ENCODE data around the gene TULP4.

TULP4 gene

GRCh38 chr6:158270389-158271127 is 41.7 kb upstream of the TULP4 start:
- H3K27ac ChIP-seq, result no peak overlapping the region
- DNase-seq (ENCODE audit: low spot score), result no peak

GRCh38 chr6:158272324-158272723 is 39.9 kb upstream of the TULP4 start:
- TF ChIP-seq CTCF (IDR thresholded peaks at IDR 0.05), result no peak
- DNase-seq (ENCODE audit: low spot score), result no peak
- H3K27ac ChIP-seq, result no peak overlapping the region
- H3K4me3 ChIP-seq, result no peak overlapping the region

More at GRCh38 chr6:158270389-158271127, 41.7 kb upstream of the TULP4 start:
- no peak for TF ChIP-seq CTCF (IDR thresholded peaks at IDR 0.05)
- no peak overlapping the region for H3K4me3 ChIP-seq

GRCh38 chr6:158278004-158278403 is 34.3 kb upstream of the TULP4 start:
- H3K27ac ChIP-seq, result no peak overlapping the region
- no peak for TF ChIP-seq CTCF (IDR thresholded peaks at IDR 0.05)

DNA sequence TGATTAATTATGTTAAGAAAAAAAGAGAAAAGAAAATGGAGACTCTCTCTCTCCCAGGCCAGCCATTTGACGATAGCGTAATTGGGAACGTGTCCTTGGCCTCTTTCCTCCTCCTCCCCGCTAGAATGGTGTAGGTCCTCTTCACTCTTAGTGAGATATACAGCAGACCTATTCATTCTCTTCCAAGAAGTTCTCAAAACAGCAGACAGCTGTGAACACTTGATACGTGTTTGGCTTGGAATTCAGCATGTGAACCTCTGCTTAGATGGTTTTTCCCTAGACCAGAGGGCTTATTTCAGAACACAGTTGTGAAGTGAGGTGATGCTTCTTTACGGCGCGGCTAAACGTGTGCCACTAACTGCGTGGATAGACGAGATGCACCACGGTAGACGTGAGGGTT is 32.6 kb upstream of the TULP4 start:
- TF ChIP-seq CTCF (IDR thresholded peaks at IDR 0.05), result no peak
- Histone ChIP-seq H3K4me3 (no peak overlapping the region), H3K27ac (no peak overlapping the region)
- DNase-seq (ENCODE audit: low spot score), result no peak

More at GRCh38 chr6:158278004-158278403, 34.3 kb upstream of the TULP4 start:
- DNase-seq (ENCODE audit: low spot score), result no peak
- no peak overlapping the region for H3K4me3 ChIP-seq

GRCh38 chr6:158283304-158283980 is 28.8 kb upstream of the TULP4 start:
- no peak for DNase-seq (ENCODE audit: low spot score)
- TF ChIP-seq CTCF (IDR thresholded peaks at IDR 0.05), result no peak
- Histone ChIP-seq H3K4me3 (no peak overlapping the region), H3K27ac (peak overlapping the region; percentile 46 to 76)

DNA sequence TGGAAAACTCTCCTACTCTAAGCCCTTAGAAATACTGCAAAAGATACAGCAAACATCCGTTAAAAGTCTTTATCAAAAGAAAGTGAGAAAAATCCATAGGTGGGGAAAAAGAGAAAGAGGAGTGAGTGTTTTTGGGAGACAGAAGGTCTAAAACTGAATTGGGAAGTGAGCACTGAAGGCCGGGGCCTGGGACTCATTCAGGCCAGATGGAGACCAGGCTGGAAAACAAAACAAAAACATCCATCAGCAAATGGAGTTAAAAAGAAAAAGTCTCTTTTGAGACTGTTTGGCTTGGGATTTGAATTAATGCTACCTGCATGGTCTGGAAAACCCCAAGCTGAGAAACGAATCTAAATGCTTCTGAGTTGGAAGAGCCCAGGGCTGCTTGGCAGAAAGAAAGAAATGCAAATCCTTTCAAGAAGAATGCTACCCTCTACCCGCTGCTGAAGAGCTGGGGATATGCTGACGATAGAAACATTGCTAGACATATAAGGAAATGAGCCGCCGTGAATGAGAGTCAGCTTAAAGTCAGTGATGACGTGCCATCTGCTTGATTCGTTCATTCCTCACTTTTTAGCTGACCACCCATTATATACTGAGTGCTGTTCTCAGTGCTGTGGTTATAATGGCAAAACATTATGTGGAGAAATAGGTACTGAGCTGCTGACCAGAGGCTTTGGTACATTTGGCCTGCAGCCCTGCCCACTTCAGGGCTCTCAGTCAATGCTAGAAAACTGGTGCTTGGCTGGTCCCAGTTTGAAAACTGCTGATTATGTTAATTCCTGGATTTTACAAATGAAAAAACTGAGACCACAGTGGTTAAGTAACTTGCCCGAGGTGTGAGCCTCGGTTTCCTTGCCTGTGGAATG is 28.0 kb upstream of the TULP4 start:
- no peak for TF ChIP-seq CTCF (IDR thresholded peaks at IDR 0.05)
- no peak for DNase-seq (ENCODE audit: low spot score)
- H3K4me3 ChIP-seq, result peak overlapping the region; percentile 48
- H3K27ac ChIP-seq, result peak overlapping the region; percentile 46 to 76

Data from coronary artery (tissue), 2 donors.